ENCODE measurements around the gene MCM9. TPM values are rescaled to one million over a fixed set of nuclear protein-coding genes. Genes with fewer than 3 reads are reported as not detected.

The MCM9 gene
- polyA plus RNA-seq, 2 of the 4 experiments (the other 2 are of a cell fraction): 5.1 to 5.4 TPM

- no peak overlapping the region for H3K4me2 ChIP-seq
- FAIRE-seq (no peak), DNase-seq (ENCODE audit: low read depth in 1 of 2, low spot score in 1 of 2) (no peak), ATAC-seq (no peak)
- TF ChIP-seq ZSCAN20 (CRISPR knock-in tag; IDR thresholded peaks at IDR 0.05): no peak
- TF ChIP-seq ESRRA (IDR thresholded peaks at IDR 0.05; ENCODE audit: borderline replicate concordance, low read length): no peak
- ChIA-PET CTCF (interaction anchor here (0.7 kb wide), 3 partner anchors 12 to 291 kb away, joined by 3 to 5 read pairs (median 4); no protein-coding TSS in a partner anchor), POLR2A (no interaction called here)
- WGBS (ENCODE audit: missing lambda C conversion rate): 87% methylated on average over 5 of the region's 5 CpGs
- H3K27ac ChIP-seq: no peak overlapping the region
- no peaks in the 10 kb centered on the region for H3K4me1 ChIP-seq
- no peak overlapping the region for H3K4me3 ChIP-seq
- H3K9me3 ChIP-seq: no peaks in the 10 kb centered on the region
These were observed 81.6 kb downstream of the MCM9 start for GRCh38 chr6:118853408-118853807.

- no peak for FAIRE-seq
- H3K4me3 ChIP-seq: no peak overlapping the region
- CTCF ChIA-PET: no interaction called here
- TF ChIP-seq FOSL2 (IDR thresholded peaks at IDR 0.05) (no peak), FOSL2 (CRISPR knock-in tag; IDR thresholded peaks at IDR 0.05) (no peak), ZC3H11A (IDR thresholded peaks at IDR 0.05) (no peak), CHD2 (IDR thresholded peaks at IDR 0.05; ENCODE audit: low read length, partially characterized antibody) (no peak), HES2 (IDR thresholded peaks at IDR 0.05) (no peak)
- H3K9me3 ChIP-seq: no peaks in the 10 kb centered on the region
- no peak overlapping the region for H3K4me2 ChIP-seq
- H3K27ac ChIP-seq: no peak overlapping the region
- 92% methylated on average over 3 of the region's 3 CpGs for WGBS (ENCODE audit: missing lambda C conversion rate)
- DNase-seq (ENCODE audit: low read depth in 1 of 2, low spot score in 1 of 2): no peak
- ATAC-seq: no peak
- POLR2A ChIA-PET: no interaction called here
- H3K4me1 ChIP-seq: no peaks in the 10 kb centered on the region
These were observed 90.0 kb downstream of the MCM9 start for GRCh38 chr6:118844915-118845314.

- no peak for ATAC-seq
- 97% methylated on average over 4 of the region's 4 CpGs for WGBS (ENCODE audit: missing lambda C conversion rate)
- CTCF ChIA-PET: no interaction called here
These were observed 91.1 kb downstream of the MCM9 start for GRCh38 chr6:118843685-118844390.

More at GRCh38 chr6:118843685-118844390, 91.1 kb downstream of the MCM9 start:
- no peak overlapping the region for H3K27ac ChIP-seq
- no peaks in the 10 kb centered on the region for H3K9me3 ChIP-seq
- TF ChIP-seq MAFK (IDR thresholded peaks at IDR 0.05; ENCODE audit: partially characterized antibody) (no peak), POLR2A (IDR thresholded peaks at IDR 0.05; ENCODE audit: low read length) (no peak), ELK1 (IDR thresholded peaks at IDR 0.05; ENCODE audit: low read depth, low read length) (no peak), KDM1A (IDR thresholded peaks at IDR 0.05; ENCODE audit: low read depth) (no peak), HOXB5 (CRISPR knock-in tag; IDR thresholded peaks at IDR 0.05) (no peak), HOXB13 (CRISPR knock-in tag; IDR thresholded peaks at IDR 0.05; ENCODE audit: low read depth) (no peak), TFCP2L1 (CRISPR knock-in tag; IDR thresholded peaks at IDR 0.05) (no peak), BHLHE40 (IDR thresholded peaks at IDR 0.05; ENCODE audit: low read depth, low read length) (no peak), HMGXB4 (CRISPR knock-in tag; IDR thresholded peaks at IDR 0.05; ENCODE audit: borderline replicate concordance) (no peak), HES2 (IDR thresholded peaks at IDR 0.05) (no peak), RFX5 (IDR thresholded peaks at IDR 0.05) (no peak), POLR2AphosphoS2 (conservative IDR thresholded peaks at IDR 0.05; ENCODE audit: low read length) (no peak), RARB (CRISPR knock-in tag; IDR thresholded peaks at IDR 0.05) (no peak), RCOR1 (IDR thresholded peaks at IDR 0.05; ENCODE audit: low read depth, low read length) (no peak), FOSL2 (IDR thresholded peaks at IDR 0.05) (no peak), FOSL2 (CRISPR knock-in tag; IDR thresholded peaks at IDR 0.05) (no peak), PBX3 (IDR thresholded peaks at IDR 0.05) (no peak), MYC (IDR thresholded peaks at IDR 0.05; ENCODE audit: borderline replicate concordance, low read length) (no peak), RNF2 (IDR thresholded peaks at IDR 0.05; ENCODE audit: borderline replicate concordance, low read depth) (no peak), E2F6 (IDR thresholded peaks at IDR 0.05; ENCODE audit: borderline replicate concordance, low read depth) (no peak)
- POLR2A ChIA-PET: no interaction called here
- no peak overlapping the region for H3K4me3 ChIP-seq
- DNase-seq (ENCODE audit: low read depth in 1 of 2, low spot score in 1 of 2) (no peak), FAIRE-seq (no peak)
- H3K4me2 ChIP-seq: no peak overlapping the region
- H3K4me1 ChIP-seq: no peaks in the 10 kb centered on the region

Data from A549 (cell line).